Neural progenitor cell (in vitro differentiated cells): ENCODE results near the gene MAP3K4. TPM values are rescaled to one million over a fixed set of nuclear protein-coding genes. Genes with fewer than 3 reads are reported as not detected.

Experiments used
- DNase-seq: peaks from one replicate; pipeline ENCODE4 v3.0.0-alpha.2; 2016; ENCODE audit warnings: low spot score
- H2AFZ ChIP-seq: fragments of 200-600 bp; sonication (generic); replicated peaks from 2 replicates; pipeline ENCODE4 v1.6.1; 2016; ENCODE audit warnings: antibody characterized with exemption
- H3F3A ChIP-seq: fragments of 200-600 bp; sonication (generic); 2 replicates; pipeline ENCODE4 v1.6.1; 2016; ENCODE audit warnings: antibody characterized with exemption, low read depth
- H3K27ac ChIP-seq: fragments of 200-600 bp; sonication (generic); 2 replicates; pipeline ENCODE4 v1.5.1; 2016; ENCODE audit warnings: mild to moderate bottlenecking
- H3K27me3 ChIP-seq: fragments of 200-600 bp; sonication (generic); 2 replicates; pipeline ENCODE4 v1.6.1; 2016; ENCODE audit warnings: mild to moderate bottlenecking, moderate library complexity
- H3K36me3 ChIP-seq: fragments of 200-600 bp; sonication (generic); 2 replicates; pipeline ENCODE4 v1.5.1; 2016
- H3K4me1 ChIP-seq: fragments of 200-600 bp; sonication (generic); 2 replicates; pipeline ENCODE4 v1.6.1; 2016; ENCODE audit warnings: mixed run types
- H3K4me2 ChIP-seq: fragments of 200-600 bp; sonication (generic); 2 replicates; pipeline ENCODE4 v1.6.1; 2016
- H3K4me3 ChIP-seq: fragments of 200-600 bp; sonication (generic); 2 replicates; pipeline ENCODE4 v1.5.1; 2016
- H3K79me2 ChIP-seq: fragments of 200-600 bp; sonication (generic); 2 replicates; pipeline ENCODE4 v1.6.1; 2016; ENCODE audit warnings: low read depth
- H3K9ac ChIP-seq: fragments of 200-600 bp; sonication (generic); 2 replicates; pipeline ENCODE4 v1.6.1; 2016
- H3K9me3 ChIP-seq: fragments of 200-600 bp; sonication (generic); 2 replicates; pipeline ENCODE4 v1.5.1; 2016; ENCODE audit warnings: low read depth
- H4K20me1 ChIP-seq: fragments of 200-600 bp; sonication (generic); 2 replicates; pipeline ENCODE4 v1.6.1; 2016; ENCODE audit warnings: low read depth
- H3K27ac Mint-ChIP-seq: 3 replicates; pipeline ENCODE4 v1.8.0; 2021; ENCODE audit warnings: mixed read lengths
- H3K27me3 Mint-ChIP-seq: 2 replicates; pipeline ENCODE4 v1.8.0; 2022; ENCODE audit warnings: low read depth, mild to moderate bottlenecking, inconsistent platforms, moderate library complexity, mixed read lengths; ENCODE audit not compliant: insufficient read depth
- H3K36me3 Mint-ChIP-seq: 3 replicates; pipeline ENCODE4 v1.8.0; 2021; ENCODE audit warnings: mixed read lengths
- H3K4me1 Mint-ChIP-seq: 3 replicates; pipeline ENCODE4 v1.8.0; 2021; ENCODE audit warnings: mixed read lengths
- H3K4me3 Mint-ChIP-seq: 3 replicates; pipeline ENCODE4 v1.8.0; 2021; ENCODE audit warnings: mild to moderate bottlenecking, moderate library complexity, mixed read lengths
- H3K9me3 Mint-ChIP-seq: 3 replicates; pipeline ENCODE4 v1.8.0; 2020; ENCODE audit warnings: mixed read lengths
- EZH2 ChIP-seq: fragments of 200-600 bp; sonication (generic); IDR thresholded peaks from 2 replicates; pipeline ENCODE4 v1.6.1; 2017; ENCODE audit warnings: antibody characterized with exemption, mild to moderate bottlenecking, moderate library complexity
- EZH2phosphoT487 ChIP-seq: fragments of 200-600 bp; sonication (generic); IDR thresholded peaks from 2 replicates; pipeline ENCODE4 v1.6.1; 2017; ENCODE audit warnings: antibody characterized with exemption
- total RNA-seq: library from RNA; depleted of rRNA; stranded (reverse); fragments of >200 nt; gene quantifications from 2 replicates; pipeline ENCODE4 v1.2.3, GENCODE V29; 2015; ENCODE audit warnings: low replicate concordance
- TF ChIP-seq, protein P1 (sequence below): fragments of 200-600 bp; sonication (generic); IDR thresholded peaks from 2 replicates; pipeline ENCODE4 v1.5.1; 2017; ENCODE audit warnings: antibody characterized with exemption, mild to moderate bottlenecking

MAP3K4 gene
- total RNA-seq, 1 donor from 2014 or later: 59.6 TPM

- no peak overlapping the region for H3K4me3 ChIP-seq
- Mint-ChIP-seq H3K4me1 (peaks cover 22% of the 10 kb centered on the region), H3K9me3 (no peaks in the 10 kb centered on the region), H3K27me3 (no peaks in the 10 kb centered on the region), H3K36me3 (peaks cover 10% of the 10 kb centered on the region), H3K27ac (no peak overlapping the region), H3K4me3 (no peak overlapping the region)
- no peaks in the 10 kb centered on the region for H3K27me3 ChIP-seq
- peaks cover 100% of the 10 kb centered on the region for H3K79me2 ChIP-seq
- H3K4me2 ChIP-seq: no peak overlapping the region
- no peak overlapping the region for H2AFZ ChIP-seq
- peaks cover 63% of the 10 kb centered on the region for H4K20me1 ChIP-seq
- H3F3A ChIP-seq: peaks cover 8% of the 10 kb centered on the region
- no peak overlapping the region for H3K27ac ChIP-seq
- peaks cover 3% of the 10 kb centered on the region for H3K4me1 ChIP-seq
- no peaks in the 10 kb centered on the region for H3K9me3 ChIP-seq
- no peak overlapping the region for H3K9ac ChIP-seq
- no peaks in the 10 kb centered on the region for H3K36me3 ChIP-seq
- DNase-seq: no peak
- TF ChIP-seq EZH2phosphoT487 (no peak), EZH2 (no peak)
- TF ChIP-seq, protein P1, sequence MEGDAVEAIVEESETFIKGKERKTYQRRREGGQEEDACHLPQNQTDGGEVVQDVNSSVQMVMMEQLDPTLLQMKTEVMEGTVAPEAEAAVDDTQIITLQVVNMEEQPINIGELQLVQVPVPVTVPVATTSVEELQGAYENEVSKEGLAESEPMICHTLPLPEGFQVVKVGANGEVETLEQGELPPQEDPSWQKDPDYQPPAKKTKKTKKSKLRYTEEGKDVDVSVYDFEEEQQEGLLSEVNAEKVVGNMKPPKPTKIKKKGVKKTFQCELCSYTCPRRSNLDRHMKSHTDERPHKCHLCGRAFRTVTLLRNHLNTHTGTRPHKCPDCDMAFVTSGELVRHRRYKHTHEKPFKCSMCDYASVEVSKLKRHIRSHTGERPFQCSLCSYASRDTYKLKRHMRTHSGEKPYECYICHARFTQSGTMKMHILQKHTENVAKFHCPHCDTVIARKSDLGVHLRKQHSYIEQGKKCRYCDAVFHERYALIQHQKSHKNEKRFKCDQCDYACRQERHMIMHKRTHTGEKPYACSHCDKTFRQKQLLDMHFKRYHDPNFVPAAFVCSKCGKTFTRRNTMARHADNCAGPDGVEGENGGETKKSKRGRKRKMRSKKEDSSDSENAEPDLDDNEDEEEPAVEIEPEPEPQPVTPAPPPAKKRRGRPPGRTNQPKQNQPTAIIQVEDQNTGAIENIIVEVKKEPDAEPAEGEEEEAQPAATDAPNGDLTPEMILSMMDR: no peak
These were observed 6.6 kb downstream of the MAP3K4 start for GRCh38 chr6:160998217-160998616.

- Histone ChIP-seq H3K9ac (no peak overlapping the region), H3K4me3 (no peak overlapping the region), H3K27ac (no peak overlapping the region), H3F3A (peaks cover 8% of the 10 kb centered on the region), H3K36me3 (no peaks in the 10 kb centered on the region), H3K4me2 (no peak overlapping the region), H3K4me1 (peaks cover 3% of the 10 kb centered on the region), H4K20me1 (peaks cover 58% of the 10 kb centered on the region), H3K79me2 (peaks cover 100% of the 10 kb centered on the region), H3K9me3 (no peaks in the 10 kb centered on the region), H3K27me3 (no peaks in the 10 kb centered on the region), H2AFZ (no peak overlapping the region)
- TF ChIP-seq, protein P1: no peak
- TF ChIP-seq EZH2 (no peak), EZH2phosphoT487 (no peak)
- no peak overlapping the region for H3K27ac Mint-ChIP-seq
- no peak overlapping the region for H3K4me3 Mint-ChIP-seq
- peaks cover 10% of the 10 kb centered on the region for H3K36me3 Mint-ChIP-seq
- peaks cover 18% of the 10 kb centered on the region for H3K4me1 Mint-ChIP-seq
- H3K27me3 Mint-ChIP-seq: no peaks in the 10 kb centered on the region
- no peaks in the 10 kb centered on the region for H3K9me3 Mint-ChIP-seq
- DNase-seq: no peak
These were observed 7.2 kb downstream of the MAP3K4 start for GRCh38 chr6:160998766-160999165.

- Histone ChIP-seq H3F3A (peaks cover 8% of the 10 kb centered on the region), H3K9me3 (no peaks in the 10 kb centered on the region), H3K36me3 (no peaks in the 10 kb centered on the region), H3K79me2 (peaks cover 100% of the 10 kb centered on the region), H3K4me1 (peaks cover 3% of the 10 kb centered on the region), H2AFZ (no peak overlapping the region), H3K27me3 (no peaks in the 10 kb centered on the region), H4K20me1 (peaks cover 52% of the 10 kb centered on the region), H3K9ac (no peak overlapping the region), H3K4me3 (no peak overlapping the region), H3K27ac (no peak overlapping the region), H3K4me2 (no peak overlapping the region)
- Mint-ChIP-seq H3K27ac (no peak overlapping the region), H3K4me3 (no peak overlapping the region), H3K4me1 (peaks cover 11% of the 10 kb centered on the region), H3K27me3 (no peaks in the 10 kb centered on the region), H3K9me3 (no peaks in the 10 kb centered on the region), H3K36me3 (peaks cover 10% of the 10 kb centered on the region)
- DNase-seq: no peak
- TF ChIP-seq, protein P1: no peak
These were observed 7.9 kb downstream of the MAP3K4 start for GRCh38 chr6:160999516-160999915.
